ENCODE data around the gene MACROD2. TPM values are rescaled to one million over a fixed set of nuclear protein-coding genes. Genes with fewer than 3 reads are reported as not detected.

MACROD2 gene
- total and polyA plus RNA-seq, 2 experiments from 2014 or later: 2.8 to 4.3 TPM

DNA sequence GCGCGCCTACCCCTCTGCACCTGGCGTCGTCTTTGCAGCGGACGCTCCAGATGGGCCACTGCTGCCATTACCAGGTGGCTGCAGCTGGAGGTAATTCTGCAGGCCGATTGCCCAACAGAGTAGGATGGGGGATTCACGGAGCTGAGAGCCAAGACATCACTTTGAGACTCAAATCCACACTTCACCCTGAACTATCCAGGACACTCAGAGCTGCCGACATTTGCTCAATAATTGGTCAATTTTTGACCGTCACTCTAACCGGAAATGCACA lies 1037.0 kb downstream of the MACROD2 start (continued):
- no peak for TF ChIP-seq ZNF114 (CRISPR knock-in tag; IDR thresholded peaks at IDR 0.05)
- TF ChIP-seq EZH2phosphoT487 (IDR thresholded peaks at IDR 0.05; ENCODE audit: unreplicated experiment): no peak
- TF ChIP-seq JUNB (IDR thresholded peaks at IDR 0.05; ENCODE audit: unreplicated experiment): no peak
- no peak for TF ChIP-seq STAT1 (IDR thresholded peaks at IDR 0.05; ENCODE audit: unreplicated experiment)
- TF ChIP-seq, protein P1, sequence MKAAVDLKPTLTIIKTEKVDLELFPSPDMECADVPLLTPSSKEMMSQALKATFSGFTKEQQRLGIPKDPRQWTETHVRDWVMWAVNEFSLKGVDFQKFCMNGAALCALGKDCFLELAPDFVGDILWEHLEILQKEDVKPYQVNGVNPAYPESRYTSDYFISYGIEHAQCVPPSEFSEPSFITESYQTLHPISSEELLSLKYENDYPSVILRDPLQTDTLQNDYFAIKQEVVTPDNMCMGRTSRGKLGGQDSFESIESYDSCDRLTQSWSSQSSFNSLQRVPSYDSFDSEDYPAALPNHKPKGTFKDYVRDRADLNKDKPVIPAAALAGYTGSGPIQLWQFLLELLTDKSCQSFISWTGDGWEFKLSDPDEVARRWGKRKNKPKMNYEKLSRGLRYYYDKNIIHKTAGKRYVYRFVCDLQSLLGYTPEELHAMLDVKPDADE (IDR thresholded peaks at IDR 0.05): no peak

DNA sequence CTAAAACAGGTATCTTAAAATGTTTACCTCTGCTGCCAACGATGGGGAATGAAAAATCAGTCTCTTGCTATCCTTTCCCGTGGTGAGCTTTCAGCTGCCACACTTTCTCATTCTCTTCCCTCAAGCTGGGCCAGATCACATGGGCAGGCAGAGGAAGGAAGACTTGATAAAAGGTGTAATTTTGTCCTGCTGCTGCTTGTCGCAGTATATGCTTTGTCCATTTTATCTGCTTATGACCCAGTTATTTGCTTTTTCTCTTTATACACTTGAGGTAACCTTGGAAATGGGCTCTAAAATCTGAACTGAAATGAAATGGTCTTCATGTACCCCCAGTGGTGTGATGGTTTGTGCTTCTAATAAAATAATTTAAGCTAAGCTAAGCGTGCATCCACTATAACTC lies 1038.0 kb downstream of the MACROD2 start:
- Mint-ChIP-seq H3K36me3 (ENCODE audit: low read depth) (no peaks in the 10 kb centered on the region), H3K4me1 (no peaks in the 10 kb centered on the region), H3K9me3 (no peaks in the 10 kb centered on the region), H3K27me3 (ENCODE audit: insufficient read depth, low read depth, poor library complexity) (peaks cover 1% of the 10 kb centered on the region), H3K4me3 (no peak overlapping the region), H3K27ac (no peak overlapping the region)
- no peaks in the 10 kb centered on the region for H3K27me3 ChIP-seq (ENCODE audit: insufficient read depth)
- no peaks in the 10 kb centered on the region for H3F3A ChIP-seq (replicated peaks; ENCODE audit: low read depth)
- ATAC-seq: no peak
- H4K20me1 ChIP-seq (replicated peaks; ENCODE audit: insufficient read depth): no peaks in the 10 kb centered on the region
- no peak for TF ChIP-seq NANOG (IDR thresholded peaks at IDR 0.05; ENCODE audit: borderline replicate concordance)
- H3K4me1 ChIP-seq (ENCODE audit: insufficient read depth): no peaks in the 10 kb centered on the region
- H3K36me3 ChIP-seq (ENCODE audit: insufficient read depth): no peaks in the 10 kb centered on the region
- no peak overlapping the region for H3K4me3 ChIP-seq
- 0 out of 2 replicates have a peak, but pooled peaks cover 7% of the 10 kb centered on the region for H3K9me2 ChIP-seq (ENCODE audit: insufficient read depth)
- DNase-seq (ENCODE audit: low spot score): no peak
- no peak overlapping the region for H2AFZ ChIP-seq
- no peak overlapping the region for H3K4me2 ChIP-seq
- no peaks in the 10 kb centered on the region for H3K79me2 ChIP-seq (replicated peaks; ENCODE audit: insufficient read depth)
- no peak overlapping the region for H3K27ac ChIP-seq (ENCODE audit: low read depth)

DNA sequence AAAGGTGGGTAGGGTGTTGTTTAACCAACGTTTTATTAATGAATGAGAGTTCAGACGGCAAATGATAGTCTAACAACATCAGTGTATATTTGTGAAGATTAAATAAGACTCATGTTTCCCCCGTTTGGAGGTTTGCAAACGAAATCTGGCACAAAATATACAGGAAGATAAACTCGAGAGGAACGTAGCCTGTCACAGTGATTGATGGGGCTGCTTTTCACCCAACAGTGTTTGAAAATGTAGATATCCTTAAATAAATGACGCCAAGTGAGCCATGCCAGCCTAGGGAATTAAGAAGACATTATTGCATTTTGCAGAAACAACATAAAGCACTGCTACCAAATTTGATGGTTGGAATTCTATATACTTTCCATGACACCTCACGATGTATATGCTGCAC lies 1038.6 kb downstream of the MACROD2 start:
- ATAC-seq: no peak
- H3K9me3 Mint-ChIP-seq: no peaks in the 10 kb centered on the region
- TF ChIP-seq, protein P1 (IDR thresholded peaks at IDR 0.05): no peak
- TF ChIP-seq POLR2AphosphoS5 (IDR thresholded peaks at IDR 0.05; ENCODE audit: low read depth) (no peak), JUNB (IDR thresholded peaks at IDR 0.05; ENCODE audit: unreplicated experiment) (no peak), EZH2phosphoT487 (IDR thresholded peaks at IDR 0.05; ENCODE audit: unreplicated experiment) (no peak), STAT1 (IDR thresholded peaks at IDR 0.05; ENCODE audit: unreplicated experiment) (no peak), EZH2 (IDR thresholded peaks at IDR 0.05; ENCODE audit: low read depth, unreplicated experiment) (no peak), ZNF331 (CRISPR knock-in tag; IDR thresholded peaks at IDR 0.05; ENCODE audit: low read depth) (no peak), ZNF114 (CRISPR knock-in tag; IDR thresholded peaks at IDR 0.05) (no peak), NANOG (IDR thresholded peaks at IDR 0.05; ENCODE audit: borderline replicate concordance) (no peak)
- TF ChIP-seq, protein P2, sequence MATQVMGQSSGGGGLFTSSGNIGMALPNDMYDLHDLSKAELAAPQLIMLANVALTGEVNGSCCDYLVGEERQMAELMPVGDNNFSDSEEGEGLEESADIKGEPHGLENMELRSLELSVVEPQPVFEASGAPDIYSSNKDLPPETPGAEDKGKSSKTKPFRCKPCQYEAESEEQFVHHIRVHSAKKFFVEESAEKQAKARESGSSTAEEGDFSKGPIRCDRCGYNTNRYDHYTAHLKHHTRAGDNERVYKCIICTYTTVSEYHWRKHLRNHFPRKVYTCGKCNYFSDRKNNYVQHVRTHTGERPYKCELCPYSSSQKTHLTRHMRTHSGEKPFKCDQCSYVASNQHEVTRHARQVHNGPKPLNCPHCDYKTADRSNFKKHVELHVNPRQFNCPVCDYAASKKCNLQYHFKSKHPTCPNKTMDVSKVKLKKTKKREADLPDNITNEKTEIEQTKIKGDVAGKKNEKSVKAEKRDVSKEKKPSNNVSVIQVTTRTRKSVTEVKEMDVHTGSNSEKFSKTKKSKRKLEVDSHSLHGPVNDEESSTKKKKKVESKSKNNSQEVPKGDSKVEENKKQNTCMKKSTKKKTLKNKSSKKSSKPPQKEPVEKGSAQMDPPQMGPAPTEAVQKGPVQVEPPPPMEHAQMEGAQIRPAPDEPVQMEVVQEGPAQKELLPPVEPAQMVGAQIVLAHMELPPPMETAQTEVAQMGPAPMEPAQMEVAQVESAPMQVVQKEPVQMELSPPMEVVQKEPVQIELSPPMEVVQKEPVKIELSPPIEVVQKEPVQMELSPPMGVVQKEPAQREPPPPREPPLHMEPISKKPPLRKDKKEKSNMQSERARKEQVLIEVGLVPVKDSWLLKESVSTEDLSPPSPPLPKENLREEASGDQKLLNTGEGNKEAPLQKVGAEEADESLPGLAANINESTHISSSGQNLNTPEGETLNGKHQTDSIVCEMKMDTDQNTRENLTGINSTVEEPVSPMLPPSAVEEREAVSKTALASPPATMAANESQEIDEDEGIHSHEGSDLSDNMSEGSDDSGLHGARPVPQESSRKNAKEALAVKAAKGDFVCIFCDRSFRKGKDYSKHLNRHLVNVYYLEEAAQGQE (IDR thresholded peaks at IDR 0.05; ENCODE audit: unreplicated experiment): no peak

More for the DNA sequence above, 1038.6 kb downstream of the MACROD2 start:
- no peak overlapping the region for H2AFZ ChIP-seq
- no peak overlapping the region for H3K4me2 ChIP-seq
- H4K20me1 ChIP-seq (replicated peaks; ENCODE audit: insufficient read depth): no peaks in the 10 kb centered on the region
- no peaks in the 10 kb centered on the region for H3K4me1 Mint-ChIP-seq
- H3K4me3 Mint-ChIP-seq: no peak overlapping the region
- no peak for DNase-seq (ENCODE audit: low spot score)
- H3K79me2 ChIP-seq (replicated peaks; ENCODE audit: insufficient read depth): no peaks in the 10 kb centered on the region
- no peak overlapping the region for H3K27ac ChIP-seq (ENCODE audit: low read depth)
- no peaks in the 10 kb centered on the region for H3K36me3 Mint-ChIP-seq (ENCODE audit: low read depth)
- no peaks in the 10 kb centered on the region for H3K36me3 ChIP-seq (ENCODE audit: insufficient read depth)
- no peaks in the 10 kb centered on the region for H3F3A ChIP-seq (replicated peaks; ENCODE audit: low read depth)
- H3K27me3 Mint-ChIP-seq (ENCODE audit: insufficient read depth, low read depth, poor library complexity): peaks cover 1% of the 10 kb centered on the region
- H3K4me3 ChIP-seq: no peak overlapping the region
- H3K4me1 ChIP-seq (ENCODE audit: insufficient read depth): no peaks in the 10 kb centered on the region
- H3K27me3 ChIP-seq (ENCODE audit: insufficient read depth): no peaks in the 10 kb centered on the region
- H3K27ac Mint-ChIP-seq: no peak overlapping the region
- 0 out of 2 replicates have a peak, but pooled peaks cover under 1% of the 10 kb centered on the region for H3K9me2 ChIP-seq (ENCODE audit: insufficient read depth)

Measured in GM23338 (cell line).